T follicular helper cell (primary cell): ENCODE results near the gene DMD.

ENCODE experiments used
- DNase-seq: peaks from one replicate; pipeline ENCODE4 v3.0.0-alpha.2; 2020; ENCODE audit warnings: low read depth

DMD gene

DNA sequence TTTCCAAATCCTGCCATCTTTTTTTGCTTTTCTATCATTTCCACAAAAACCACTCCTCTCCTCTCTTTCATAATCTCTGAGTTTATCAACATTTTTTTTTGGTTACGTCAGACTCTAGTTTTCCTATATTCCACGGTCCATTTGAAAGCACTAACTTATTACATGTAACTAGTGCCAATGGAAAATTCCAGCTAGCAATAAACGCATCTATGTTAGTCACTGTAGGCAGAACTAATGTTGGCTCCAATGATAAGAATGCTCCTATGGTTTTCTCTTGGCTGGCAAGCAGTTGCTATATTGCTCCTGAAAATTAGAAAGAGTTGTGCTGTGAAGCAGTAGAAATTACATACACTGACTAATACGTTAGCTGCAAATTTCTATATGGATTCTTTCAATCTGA, 1504.9 kb downstream of the DMD start:
- no peak for DNase-seq

- no peak for DNase-seq
These were observed 1505.5 kb downstream of the DMD start for GRCh38 chrX:31705816-31706215.

- DNase-seq, result no peak
These were observed 1506.4 kb downstream of the DMD start for GRCh38 chrX:31704938-31705337.

GRCh38 chrX:31702222-31702621, 1509.1 kb downstream of the DMD start:
- DNase-seq, result no peak

- DNase-seq, result no peak
These were observed 1513.9 kb downstream of the DMD start for GRCh38 chrX:31697294-31697916.

GRCh38 chrX:31679861-31680260, 1531.5 kb downstream of the DMD start:
- DNase-seq, result no peak

DNA sequence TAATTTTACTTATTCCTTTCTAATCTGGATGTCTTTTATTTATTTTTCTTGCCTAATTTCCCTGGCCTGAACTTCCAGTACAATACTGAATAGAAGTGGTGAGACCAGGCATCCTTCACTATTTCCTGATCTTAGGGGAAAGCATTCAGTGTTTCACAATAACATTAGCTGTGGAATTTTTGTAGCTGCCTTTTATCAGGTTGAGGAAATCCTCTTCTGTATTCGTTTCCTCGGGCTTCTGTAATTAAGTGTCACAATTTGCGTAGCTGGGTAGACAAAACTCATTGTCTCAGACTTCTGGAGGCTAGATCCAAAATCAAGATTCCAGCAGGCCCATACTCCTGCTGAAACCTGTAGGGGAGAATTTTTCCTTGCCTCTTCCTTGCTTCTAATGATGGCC, 1541.1 kb downstream of the DMD start:
- DNase-seq, result no peak

DNA sequence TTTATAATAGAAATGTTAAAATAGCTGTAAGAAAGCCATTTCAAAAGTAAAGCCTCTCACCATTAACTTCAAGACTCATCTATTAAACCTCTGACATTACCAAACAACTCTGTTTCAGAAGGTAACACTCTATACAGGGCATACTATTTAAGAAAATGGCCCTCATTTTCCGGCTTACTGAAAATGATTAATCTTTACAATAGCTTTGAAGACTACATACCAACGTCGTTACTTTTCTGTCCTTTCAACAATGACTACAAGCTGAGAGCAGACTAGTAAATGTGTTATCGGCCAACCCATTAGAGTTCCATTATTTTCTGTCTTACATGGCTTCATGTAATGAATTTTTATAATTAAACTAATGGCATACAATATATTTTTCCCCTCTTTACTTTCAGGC, 1545.9 kb downstream of the DMD start:
- no peak for DNase-seq

DNA sequence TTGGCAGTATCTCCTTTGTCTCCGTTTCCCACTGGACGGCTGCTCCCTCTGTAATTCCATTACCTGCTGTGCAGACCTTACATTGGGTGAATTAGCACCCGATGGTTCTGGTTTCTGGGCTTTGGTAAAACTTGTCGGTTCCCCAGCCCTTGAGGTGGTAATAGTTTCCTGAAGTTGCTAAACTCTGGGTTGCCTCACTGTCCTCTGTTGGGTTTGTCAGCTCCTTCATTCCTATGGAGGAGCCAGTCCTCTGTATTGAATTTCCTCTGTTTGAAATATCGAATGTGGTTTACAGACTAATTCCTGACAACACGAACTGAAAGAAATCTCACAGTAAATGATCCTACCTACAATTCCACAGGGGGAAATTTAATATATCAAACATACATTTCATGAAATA, 1548.2 kb downstream of the DMD start:
- DNase-seq, result no peak

- DNase-seq, result no peak
These were observed 1550.0 kb downstream of the DMD start for GRCh38 chrX:31661280-31661810.

DNA sequence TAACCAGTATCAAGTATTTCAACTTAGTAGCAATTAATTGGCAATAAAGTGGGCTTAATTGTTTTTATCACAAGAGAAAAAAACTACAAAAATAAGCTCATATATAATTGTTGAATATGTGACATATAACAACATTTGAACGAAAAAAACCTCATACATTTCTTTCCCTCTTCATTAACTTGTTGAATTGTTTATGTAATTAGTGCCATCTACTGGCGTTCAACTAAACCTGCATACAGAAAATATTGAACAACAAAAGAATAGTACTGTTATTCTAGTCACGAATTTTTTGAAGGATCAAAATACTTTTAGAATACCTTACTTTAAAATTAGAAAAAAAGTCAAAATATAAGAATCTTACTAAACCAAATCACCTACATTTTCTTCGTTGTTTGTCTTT, 1553.0 kb downstream of the DMD start:
- no peak for DNase-seq

- DNase-seq, result no peak
These were observed 1555.3 kb downstream of the DMD start for GRCh38 chrX:31656013-31656412.

GRCh38 chrX:31653422-31653821, 1557.9 kb downstream of the DMD start:
- no peak for DNase-seq

DNA sequence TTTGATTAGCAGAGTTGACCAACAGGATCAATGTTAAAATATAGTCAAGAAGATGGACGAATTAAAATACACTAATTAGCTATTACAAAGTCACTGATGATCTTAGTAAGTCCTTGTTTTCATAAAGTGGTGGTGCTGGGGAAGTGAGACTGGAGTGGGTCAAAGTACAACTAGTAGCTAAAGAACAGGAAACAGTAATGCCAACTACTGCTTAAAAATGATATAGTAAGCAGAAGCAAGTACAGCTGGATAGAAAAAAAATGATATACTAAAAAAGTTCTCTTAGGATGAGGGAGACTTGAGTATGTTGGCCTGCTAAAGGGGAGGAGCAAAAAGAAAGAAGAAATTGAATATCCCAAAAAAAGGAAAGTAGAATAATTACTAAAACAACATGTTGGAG, 1558.7 kb downstream of the DMD start:
- DNase-seq, result no peak

DNA sequence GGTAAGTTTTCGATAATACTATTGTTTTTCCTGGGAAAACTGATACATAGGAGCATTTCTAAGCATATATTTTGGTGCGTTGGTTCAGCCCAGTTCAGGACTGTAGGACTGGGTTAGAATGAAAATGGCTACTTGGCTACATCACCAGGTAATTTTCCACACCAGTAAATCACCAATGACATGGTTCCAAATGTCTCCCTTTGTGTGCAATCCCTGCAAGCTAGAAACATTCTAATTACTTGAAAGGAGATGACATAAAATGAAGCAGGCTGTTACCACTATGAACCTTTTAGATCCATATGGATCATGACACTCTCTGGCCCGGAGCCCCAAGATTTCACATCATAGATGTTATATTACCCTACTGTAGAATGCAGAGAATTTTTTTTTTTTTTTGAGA, 1562.1 kb downstream of the DMD start:
- no peak for DNase-seq

DNA sequence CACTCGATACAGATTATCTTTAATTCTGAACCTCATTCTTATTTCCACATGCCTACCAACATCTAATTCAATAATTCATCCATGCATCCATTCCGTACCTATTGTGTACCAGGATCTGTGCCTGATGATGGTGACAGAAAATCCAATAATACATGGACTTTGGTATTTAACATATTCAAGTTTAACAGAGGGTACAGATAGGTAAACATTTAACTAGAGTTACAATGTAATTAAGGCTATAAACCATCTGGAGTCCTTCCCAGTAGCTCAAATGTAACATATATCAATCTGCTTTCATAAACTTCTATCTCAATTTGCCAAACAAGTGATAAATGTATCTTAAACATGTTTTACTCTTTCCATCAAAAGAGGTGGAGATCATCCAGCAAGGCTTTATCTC, 1578.0 kb downstream of the DMD start:
- no peak for DNase-seq

- DNase-seq, result no peak
These were observed 1582.2 kb downstream of the DMD start for GRCh38 chrX:31629195-31629594.

DNA sequence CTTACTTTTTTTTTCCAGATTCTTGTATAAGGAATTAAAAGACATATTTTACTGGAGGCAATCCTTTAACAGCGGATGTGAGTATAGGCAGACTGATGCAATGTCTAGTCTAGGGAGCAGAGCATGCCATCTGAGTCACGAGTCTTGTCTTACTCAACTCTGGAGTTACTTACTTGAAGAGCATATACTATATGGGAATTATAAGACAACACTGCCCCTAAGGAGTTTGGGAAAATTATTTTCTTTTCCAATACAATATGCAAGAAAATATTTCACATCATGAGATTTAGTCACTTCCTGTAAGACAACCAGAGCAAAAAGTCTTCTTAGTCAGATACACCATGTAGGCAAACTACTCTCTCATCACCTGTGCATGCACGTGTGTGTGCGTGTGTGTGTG, 1602.2 kb downstream of the DMD start:
- DNase-seq, result no peak

DNA sequence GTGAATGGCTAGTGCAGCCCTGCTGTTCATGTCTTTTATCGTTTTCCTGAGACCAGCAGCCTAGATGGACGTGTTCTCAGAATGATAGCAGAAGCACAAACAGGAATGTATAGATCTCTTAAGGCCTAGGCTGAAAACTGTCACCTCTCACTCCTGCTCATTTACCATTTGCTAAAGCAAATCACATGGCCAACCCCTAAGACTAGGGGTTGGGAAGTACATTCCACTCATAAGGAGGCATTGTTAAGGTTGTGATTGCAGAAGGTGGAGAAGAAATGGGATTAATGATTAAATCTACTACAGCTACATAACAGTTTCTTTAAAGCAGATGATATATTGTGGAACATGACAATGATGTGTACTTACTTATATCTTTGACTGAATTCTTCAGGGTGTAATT, 1602.7 kb downstream of the DMD start:
- DNase-seq, result no peak

- no peak for DNase-seq
These were observed 1604.6 kb downstream of the DMD start for GRCh38 chrX:31606771-31607170.

- no peak for DNase-seq
These were observed 1606.6 kb downstream of the DMD start for GRCh38 chrX:31604629-31605221.

GRCh38 chrX:31603411-31604120, 1607.8 kb downstream of the DMD start:
- DNase-seq, result no peak

DNA sequence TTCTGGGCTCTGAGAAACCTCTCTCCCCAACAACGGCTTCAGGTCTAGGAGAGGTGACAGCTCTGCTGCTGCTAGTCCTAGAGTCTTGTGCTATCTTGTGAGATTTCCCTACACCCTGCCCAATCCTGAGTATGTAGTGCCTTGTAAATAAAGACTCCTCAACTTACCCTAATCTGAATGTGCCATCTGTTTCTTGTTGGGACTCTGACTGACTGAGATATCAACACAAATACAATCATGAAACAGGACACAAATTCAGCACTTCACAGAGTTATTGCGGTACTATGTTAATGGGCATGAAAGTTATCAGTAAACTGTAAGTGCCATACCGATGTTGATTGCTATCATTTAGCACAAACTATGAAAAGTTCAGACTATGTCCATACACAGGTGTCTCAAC, 1610.5 kb downstream of the DMD start:
- DNase-seq, result no peak
